ENCODE results near the gene ZBTB48.

Gene ZBTB48

DNA sequence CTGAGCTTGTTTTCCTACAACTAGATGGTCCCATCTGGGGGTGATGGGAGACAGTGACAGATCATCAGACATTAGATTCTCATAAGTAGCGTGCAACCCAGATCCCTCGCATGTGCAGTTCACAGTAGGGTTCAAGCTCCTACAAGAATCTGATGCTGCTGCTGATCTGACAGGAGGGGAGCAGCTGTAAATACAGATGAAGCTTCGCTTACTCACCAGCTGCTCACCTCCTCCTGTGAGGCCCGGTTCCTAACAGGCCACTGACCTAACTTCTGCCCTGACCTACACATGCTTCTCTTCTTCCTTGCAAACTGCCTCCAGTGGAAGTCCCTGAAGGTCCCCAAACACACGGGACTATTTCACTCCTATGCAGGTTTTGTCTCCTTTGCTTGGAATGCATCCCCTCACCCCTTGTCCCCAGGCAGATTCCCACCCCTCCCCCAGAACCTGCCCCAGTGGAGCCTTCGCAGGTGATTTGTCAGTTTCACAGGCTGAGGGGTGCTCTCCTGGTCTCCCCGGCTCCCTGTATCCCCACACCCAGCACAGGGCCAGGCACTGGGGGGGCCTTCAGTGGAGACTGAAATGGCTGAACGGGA lies 5.7 kb upstream of the ZBTB48 start:
- no peak for DNase-seq

DNA sequence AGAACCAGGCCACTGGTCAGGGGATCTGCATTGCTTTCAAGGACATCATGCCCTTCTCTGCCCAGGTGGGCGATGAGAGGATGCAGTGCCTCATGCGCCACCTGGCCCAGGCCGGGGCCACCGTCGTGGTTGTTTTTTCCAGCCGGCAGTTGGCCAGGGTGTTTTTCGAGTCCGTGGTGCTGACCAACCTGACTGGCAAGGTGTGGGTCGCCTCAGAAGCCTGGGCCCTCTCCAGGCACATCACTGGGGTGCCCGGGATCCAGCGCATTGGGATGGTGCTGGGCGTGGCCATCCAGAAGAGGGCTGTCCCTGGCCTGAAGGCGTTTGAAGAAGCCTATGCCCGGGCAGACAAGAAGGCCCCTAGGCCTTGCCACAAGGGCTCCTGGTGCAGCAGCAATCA lies 5.0 kb upstream of the ZBTB48 start:
- DNase-seq: no peak

DNA sequence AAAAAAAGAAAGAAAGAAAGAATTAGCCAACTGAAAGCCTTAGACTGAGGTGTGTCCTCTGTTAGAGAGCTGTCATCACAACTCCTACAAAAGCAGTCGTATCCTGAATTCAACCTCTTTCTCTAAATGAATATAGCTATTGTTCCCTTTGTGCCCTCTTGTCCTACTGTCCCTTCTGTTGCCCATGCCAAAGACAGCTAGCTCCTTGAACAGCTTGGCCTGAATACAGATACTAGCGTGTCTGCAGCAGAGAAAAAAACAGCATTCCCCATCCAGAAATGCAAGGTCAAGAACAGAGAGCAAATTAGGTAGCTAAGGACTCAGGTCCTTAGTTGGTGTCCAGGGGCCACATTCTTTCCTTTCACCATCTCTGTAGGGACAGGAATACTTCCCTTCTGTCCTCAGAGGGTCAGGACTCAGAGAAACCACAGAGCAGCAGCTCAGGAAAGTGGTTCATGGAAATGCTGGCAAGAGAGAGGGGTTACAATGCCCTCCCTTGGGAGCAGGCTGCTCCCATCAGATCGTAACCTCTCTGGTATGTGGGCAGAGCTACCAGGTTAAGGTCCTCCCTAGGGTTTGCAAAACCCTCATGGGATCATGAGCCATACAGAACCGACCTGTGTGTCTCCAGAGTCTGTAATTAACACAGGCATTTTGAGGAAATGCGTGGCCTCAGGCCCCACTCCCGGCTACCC lies 1.8 kb upstream of the ZBTB48 start:
- no peak for DNase-seq

DNA sequence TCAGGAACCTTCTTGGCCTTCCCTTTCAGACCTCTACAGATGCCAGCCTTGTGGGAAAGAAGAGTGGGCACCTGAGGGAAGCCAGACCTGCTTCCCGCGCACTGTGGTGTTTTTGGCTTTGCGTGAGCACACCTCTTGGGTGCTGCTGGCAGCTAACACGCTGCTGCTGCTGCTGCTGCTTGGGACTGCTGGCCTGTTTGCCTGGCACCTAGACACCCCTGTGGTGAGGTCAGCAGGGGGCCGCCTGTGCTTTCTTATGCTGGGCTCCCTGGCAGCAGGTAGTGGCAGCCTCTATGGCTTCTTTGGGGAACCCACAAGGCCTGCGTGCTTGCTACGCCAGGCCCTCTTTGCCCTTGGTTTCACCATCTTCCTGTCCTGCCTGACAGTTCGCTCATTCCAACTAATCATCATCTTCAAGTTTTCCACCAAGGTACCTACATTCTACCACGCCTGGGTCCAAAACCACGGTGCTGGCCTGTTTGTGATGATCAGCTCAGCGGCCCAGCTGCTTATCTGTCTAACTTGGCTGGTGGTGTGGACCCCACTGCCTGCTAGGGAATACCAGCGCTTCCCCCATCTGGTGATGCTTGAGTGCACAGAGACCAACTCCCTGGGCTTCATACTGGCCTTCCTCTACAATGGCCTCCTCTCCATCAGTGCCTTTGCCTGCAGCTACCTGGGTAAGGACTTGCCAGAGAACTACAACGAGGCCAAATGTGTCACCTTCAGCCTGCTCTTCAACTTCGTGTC lies 995 bp upstream of the ZBTB48 start:
- no peak for DNase-seq

DNA sequence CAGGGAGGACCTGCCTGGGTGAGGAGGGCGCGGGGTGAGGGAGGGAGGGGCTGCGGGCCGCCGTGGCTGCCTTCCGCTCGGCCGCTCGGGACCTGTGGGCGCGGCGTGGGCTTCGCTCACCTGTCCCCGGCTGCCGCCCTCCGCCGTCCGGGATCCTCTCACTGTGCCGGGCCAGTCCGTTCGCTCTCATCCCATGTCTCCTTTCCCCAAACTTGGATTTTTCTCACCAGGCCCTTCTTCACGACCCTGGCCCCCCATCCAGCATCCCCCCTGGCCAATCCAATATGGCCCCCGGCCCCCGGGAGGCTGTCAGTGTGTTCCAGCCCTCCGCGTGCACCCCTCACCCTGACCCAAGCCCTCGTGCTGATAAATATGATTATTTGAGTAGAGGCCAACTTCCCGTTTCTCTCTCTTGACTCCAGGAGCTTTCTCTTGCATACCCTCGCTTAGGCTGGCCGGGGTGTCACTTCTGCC lies 362 bp downstream of the ZBTB48 start:
- DNase-seq: no peak

DNA sequence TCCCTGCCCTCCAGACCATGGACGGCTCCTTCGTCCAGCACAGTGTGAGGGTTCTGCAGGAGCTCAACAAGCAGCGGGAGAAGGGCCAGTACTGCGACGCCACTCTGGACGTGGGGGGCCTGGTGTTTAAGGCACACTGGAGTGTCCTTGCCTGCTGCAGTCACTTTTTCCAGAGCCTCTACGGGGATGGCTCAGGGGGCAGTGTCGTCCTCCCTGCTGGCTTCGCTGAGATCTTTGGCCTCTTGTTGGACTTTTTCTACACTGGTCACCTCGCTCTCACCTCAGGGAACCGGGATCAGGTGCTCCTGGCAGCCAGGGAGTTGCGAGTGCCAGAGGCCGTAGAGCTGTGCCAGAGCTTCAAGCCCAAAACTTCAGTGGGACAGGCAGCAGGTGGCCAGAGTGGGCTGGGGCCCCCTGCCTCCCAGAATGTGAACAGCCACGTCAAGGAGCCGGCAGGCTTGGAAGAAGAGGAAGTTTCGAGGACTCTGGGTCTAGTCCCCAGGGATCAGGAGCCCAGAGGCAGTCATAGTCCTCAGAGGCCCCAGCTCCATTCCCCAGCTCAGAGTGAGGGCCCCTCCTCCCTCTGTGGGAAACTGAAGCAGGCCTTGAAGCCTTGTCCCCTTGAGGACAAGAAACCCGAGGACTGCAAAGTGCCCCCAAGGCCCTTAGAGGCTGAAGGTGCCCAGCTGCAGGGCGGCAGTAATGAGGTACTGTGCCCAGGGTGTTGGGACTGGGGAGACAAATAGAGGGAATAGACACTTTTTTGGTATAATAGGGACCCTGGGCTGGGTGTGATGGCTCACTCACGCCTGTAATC lies 1.0 kb downstream of the ZBTB48 start:
- no peak for DNase-seq

DNA sequence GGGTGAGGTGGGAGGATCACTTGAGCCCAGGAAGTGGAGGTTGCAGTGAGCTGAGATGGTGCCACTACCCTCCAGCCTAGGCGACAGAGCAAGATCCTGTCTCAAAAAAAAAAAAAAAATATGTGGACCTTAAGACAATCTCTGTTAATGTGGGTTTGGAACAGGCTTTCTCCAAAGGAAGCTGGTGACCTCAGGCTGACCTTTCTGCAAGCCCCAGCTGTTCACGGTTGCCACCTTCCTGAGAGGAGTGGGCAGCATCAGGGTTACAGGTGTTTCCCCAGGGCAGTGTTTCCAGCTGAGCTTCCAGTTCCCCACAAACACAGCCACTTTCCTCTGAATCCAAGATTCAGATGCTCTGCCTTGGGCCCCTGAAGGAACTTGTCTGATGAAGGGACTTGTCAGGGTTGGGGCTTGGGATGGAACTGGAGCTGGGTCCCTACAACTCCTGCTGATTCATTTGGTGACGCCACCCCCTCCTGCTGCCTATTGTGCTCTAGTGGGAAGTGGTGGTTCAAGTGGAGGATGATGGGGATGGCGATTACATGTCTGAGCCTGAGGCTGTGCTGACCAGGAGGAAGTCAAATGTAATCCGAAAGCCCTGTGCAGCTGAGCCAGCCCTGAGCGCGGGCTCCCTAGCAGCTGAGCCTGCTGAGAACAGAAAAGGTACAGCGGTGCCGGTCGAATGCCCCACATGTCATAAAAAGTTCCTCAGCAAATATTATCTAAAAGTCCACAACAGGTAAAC lies 1.9 kb downstream of the ZBTB48 start:
- no peak for DNase-seq

DNA sequence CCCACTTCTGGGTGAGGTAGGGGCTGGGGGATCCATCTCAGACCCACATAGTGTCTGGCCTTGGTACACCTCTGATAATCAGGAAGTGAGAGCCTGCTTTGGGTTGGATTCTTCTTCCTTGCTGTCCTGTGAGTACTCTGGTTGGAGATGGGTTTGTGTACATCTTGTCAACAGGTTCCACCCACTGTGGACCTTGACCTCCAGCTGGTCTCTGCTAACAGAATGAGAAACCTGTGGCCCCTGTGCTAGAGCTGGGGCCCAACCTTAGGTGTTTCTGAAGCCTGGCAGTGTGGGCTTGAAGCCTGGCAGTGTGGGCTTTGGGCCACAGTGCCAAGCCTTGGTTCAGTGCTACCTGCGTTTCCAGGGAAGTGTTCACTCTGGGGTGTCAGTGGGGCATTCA lies 2.6 kb downstream of the ZBTB48 start:
- no peak for DNase-seq

DNA sequence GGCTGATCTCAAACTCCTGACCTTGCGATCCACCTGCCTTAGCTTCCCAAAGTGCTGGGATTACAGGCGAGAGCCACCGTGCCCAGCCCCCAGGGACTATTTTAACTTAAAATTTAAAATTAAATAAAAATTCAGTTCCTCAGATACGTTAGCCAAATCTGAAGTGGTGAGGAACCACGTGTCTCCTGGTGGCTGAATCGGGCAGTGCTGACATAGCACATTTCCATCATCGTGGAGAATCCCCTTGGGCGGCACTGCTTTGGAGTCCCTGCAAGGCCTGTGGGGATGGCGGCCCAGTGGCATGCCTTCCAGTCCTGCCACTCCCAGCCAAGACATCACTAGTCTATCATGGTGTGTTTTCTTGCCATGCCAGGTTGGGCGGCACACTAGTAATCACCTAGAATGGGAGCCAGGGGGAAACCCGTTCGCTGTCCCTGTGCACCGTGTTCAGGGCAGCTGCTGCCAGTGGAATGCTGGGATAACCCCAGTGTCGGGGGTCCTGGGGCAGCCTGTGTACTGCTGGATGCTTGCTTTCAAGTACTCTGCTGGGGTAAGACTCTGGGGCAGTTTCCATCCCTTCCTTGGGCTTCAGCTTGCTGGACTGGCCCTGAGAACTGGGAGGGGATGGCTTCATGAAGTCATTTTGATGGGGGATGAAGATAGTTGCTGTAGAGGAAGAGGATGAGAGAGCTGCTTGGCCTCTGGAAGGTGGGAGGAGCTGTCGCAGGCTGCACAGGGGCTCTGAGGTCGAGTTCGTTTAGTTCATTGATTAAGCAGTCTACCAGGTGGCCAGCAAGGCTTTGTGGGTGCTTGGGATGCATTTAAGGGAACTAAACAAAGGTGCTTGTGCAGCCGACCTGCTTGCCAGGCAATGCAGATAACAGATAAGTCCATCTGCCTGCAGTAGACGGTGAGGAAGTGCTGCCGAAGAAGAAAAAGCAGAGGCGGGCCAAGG lies 4.6 kb downstream of the ZBTB48 start:
- DNase-seq: no peak

DNA sequence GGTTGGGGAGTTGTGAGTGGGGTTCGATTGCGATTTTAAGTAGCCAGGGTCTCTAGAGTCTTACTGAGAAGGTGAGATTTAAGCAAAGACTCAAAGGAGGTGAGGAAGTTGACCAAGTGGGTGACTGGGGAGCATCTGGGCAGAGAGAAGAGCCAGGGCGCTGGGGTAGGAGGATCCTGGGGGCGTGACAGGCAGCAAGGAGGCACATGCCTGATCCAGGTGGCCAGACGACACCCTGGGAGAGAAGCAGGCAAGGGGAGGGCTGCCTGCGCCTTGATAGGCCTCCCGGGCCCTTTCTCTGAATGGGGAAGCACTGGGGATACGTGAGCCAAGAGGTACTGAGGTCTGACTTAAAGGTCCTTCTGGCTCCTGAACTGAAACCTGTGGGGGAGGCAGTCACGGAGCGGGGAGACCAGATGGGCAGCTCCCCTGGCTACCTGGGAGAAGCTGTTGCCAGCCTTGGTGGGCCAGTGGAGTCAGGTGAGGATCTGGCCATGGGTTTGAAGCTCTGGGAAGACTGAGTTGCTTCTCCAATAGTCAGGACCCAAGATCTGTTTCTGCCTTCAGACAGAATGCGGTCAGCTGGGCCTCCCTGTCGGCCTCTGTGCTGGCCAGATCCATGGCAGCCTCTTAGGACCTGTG lies 5.4 kb downstream of the ZBTB48 start:
- DNase-seq: no peak

DNA sequence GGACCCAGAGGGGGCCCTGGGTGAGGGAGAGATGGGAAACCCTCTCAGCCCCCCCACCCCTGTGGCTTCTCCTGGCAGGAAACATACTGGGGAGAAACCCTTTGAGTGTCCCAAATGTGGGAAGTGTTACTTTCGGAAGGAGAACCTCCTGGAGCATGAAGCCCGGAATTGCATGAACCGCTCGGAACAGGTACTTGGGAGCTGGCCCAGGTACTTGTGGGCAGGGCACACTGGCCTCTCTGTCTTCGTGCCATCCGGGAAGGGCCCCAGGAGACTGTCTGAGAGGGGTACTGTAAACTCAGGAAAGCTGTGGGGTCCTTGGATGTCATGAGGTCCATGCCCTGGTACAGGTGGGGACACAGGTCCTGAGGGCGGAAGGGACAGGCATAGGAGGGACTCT lies 6.0 kb downstream of the ZBTB48 start:
- DNase-seq: no peak

DNA sequence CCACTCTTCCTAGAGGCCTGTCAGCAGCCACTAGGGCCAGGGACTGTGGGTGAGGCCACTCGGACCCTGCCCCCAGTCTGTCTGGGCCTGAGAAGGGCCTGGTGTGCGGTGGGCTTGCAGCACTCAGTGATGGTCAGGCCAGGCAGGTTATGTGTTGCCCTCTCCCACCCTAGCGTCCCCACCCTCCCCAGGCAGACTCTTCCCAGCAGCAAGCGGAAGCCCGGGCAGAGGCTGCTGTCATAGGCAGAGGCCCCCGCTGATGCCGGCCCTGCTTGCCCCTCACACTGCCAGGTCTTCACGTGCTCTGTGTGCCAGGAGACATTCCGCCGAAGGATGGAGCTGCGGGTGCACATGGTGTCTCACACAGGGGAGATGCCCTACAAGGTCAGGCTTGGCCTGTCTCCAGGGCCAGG lies 6.6 kb downstream of the ZBTB48 start:
- no peak for DNase-seq

DNA sequence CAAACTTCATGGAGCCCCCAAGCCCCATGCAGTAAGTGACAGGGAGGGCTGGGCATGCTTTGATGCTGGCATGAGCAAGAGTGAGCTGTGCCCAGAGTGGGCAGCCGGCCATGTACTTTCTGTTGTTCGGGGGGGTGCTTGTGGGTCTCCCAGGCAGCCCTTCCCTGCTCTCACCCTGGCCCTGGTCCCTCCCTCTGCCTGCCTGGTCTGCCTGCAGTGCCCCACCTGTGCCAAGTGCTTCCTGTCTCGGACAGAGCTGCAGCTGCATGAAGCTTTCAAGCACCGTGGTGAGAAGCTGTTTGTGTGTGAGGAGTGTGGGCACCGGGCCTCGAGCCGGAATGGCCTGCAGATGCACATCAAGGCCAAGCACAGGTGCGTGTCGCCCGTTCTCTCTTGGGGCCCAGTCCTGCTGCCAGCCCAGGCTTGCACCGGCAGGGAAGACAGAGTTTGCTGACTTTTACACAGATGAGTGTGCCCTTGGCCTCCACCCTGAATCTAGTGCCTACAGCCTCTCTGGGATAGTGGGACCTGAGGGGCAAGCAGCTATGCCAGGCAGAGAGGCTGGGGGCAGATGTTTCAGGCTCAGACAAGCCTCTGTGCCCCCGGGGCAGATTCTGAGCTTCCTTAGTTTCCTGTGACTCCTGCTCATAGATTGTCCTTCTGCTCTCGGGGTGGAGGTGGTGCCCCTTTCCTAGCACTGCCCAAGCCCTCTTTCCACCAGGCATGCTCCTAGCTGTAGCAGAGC lies 7.6 kb downstream of the ZBTB48 start:
- no peak for DNase-seq

DNA sequence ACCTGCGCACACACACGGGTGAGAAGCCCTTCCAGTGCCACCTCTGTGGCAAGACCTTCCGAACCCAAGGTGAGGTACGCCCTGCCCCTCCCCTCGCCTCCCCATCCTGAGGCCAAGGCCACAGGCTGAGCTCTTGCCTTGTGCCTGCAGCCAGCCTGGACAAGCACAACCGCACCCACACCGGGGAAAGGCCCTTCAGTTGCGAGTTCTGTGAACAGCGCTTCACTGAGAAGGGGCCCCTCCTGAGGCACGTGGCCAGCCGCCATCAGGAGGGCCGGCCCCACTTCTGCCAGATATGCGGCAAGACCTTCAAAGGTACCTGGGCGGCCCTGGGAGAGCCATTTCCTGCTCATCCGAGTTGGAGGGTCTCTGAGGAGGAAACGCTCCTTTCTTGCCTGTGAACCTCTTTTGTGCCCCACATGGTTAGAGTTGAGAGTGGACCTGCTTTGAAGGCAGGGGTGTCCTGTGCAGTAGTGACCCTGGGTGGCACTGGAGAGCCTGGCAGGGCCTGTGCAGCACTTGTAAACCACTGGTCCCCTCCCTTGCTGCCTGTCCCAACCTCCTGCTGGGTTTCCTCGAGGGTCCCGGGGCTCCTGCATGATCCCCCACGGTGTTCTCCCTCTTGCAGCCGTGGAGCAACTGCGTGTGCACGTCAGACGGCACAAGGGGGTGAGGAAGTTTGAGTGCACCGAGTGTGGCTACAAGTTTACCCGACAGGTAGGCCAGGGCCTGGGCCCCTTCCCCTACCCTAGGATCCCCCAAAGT lies 8.5 kb downstream of the ZBTB48 start:
- no peak for DNase-seq

DNA sequence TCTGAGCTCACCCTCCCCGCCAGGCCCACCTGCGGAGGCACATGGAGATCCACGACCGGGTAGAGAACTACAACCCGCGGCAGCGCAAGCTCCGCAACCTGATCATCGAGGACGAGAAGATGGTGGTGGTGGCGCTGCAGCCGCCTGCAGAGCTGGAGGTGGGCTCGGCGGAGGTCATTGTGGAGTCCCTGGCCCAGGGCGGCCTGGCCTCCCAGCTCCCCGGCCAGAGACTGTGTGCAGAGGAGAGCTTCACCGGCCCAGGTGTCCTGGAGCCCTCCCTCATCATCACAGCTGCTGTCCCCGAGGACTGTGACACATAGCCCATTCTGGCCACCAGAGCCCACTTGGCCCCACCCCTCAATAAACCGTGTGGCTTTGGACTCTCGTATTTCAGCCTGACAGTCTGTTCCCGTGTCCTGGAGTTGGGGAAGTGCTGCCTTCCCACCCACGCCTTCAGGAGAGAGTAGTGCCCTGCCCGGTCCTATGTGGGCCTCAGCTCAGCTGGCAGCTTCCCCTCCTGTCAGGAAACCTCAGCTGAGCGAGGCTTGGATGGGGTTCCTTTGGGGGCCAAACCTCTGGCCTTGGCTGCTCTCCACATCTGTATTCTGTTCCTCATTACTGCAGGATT lies 9.2 kb downstream of the ZBTB48 start:
- DNase-seq: no peak

DNA sequence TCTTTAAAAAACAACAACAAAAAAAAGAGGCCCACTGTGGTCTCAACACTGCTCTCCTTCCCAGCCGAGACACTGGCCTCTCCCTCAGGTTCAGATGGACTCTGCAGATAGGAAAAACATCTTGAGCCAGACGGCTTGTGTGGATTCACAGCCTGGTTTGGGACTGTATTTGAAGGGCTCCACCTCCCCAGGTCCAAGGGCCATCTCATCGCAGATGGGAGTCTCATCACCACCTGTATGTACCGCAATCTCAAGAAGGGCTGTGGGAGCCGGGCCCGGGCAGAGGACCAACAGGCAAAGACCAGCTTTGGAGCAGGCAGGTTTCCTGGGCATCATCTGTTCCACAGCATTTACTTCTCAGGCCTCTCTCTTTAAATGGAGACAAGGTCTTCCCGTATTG lies 10.3 kb downstream of the ZBTB48 start:
- no peak for DNase-seq

DNA sequence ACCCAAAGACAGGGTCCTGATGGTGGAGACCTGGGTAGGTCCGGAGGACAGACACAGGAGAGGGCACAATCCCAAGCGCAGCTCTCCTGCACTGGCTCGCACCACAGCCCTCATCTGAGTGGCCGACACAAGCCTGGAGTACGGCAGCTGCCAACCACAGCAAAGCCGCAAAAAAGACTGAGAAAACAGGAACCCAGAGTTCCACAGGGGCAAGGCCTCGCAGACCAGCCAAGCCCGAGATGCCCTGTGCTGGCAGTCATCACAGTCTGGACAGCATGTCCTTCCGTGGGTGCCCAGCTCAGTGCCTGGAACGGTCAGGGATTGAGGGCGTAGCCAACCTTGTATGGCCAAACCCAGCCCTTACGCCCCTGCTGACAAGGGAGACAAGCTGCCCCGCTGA lies 11.4 kb downstream of the ZBTB48 start:
- no peak for DNase-seq

DNA sequence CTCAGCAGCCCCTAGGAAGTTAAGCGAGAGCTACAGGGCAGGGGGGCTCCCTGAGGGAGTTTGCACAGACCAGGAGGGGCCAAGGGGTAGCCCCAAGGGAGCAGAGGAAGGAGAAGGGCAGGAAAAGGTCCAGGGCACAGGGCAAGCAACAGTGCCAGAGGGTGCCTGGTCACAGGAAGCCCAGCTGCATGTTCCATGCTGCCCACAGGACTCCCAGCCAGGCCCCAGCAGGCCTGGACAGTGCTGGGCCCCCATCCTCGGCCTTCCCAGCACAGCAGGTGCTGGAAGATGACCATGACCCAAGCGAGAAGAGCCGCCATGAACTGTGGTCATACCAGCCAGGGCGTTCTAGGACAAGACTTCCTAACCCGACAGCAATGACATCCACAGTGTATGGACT lies 11.8 kb downstream of the ZBTB48 start:
- DNase-seq: no peak

DNA sequence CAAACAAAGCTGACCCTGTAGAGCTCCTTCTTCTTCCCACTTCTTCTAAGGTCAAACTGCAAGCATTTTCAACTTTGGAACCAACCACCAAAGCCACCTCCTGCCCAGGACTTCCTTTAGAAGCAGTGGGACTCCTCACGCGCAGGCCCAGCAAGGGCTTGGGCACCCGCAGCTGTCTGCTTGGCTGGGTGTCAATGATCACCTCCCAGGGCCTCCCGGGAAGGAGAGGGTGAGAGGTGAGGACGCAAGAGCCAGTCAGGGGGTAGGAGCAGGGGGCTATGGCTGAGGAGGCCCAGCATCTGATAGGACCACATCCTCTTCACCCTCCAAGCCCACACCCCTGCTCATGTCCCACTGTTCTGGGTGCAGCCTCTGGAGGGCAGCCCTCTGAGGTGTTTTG lies 12.6 kb downstream of the ZBTB48 start:
- no peak for DNase-seq
